Hepatocyte (in vitro differentiated cells): Measurements from ENCODE around the gene WDR59. TPM values are rescaled to one million over a fixed set of nuclear protein-coding genes. Genes with fewer than 3 reads are reported as not detected.

Experiments
- DNase-seq: peaks from one replicate; pipeline ENCODE4 v3.0.0-alpha.2; 2016; ENCODE audit warnings: low spot score
- H2AFZ ChIP-seq: fragments of 200-600 bp; sonication (generic); 2 replicates; pipeline ENCODE4 v1.6.0; 2016; ENCODE audit warnings: antibody characterized with exemption, mild to moderate bottlenecking
- H3K27ac ChIP-seq: fragments of 200-600 bp; sonication (generic); 2 replicates; pipeline ENCODE4 v1.5.1; 2016; ENCODE audit warnings: mild to moderate bottlenecking
- H3K27me3 ChIP-seq: fragments of 200-600 bp; sonication (generic); 2 replicates; pipeline ENCODE4 v1.6.1; 2016
- H3K36me3 ChIP-seq: fragments of 200-600 bp; sonication (generic); replicated peaks from 2 replicates; pipeline ENCODE4 v1.5.1; 2016; ENCODE audit warnings: low read depth; ENCODE audit not compliant: insufficient read depth
- H3K4me1 ChIP-seq: fragments of 200-600 bp; sonication (generic); 2 replicates; pipeline ENCODE4 v1.5.1; 2016; ENCODE audit warnings: mild to moderate bottlenecking, moderate library complexity; ENCODE audit not compliant: insufficient read depth
- H3K4me2 ChIP-seq: fragments of 200-600 bp; sonication (generic); 2 replicates; pipeline ENCODE4 v1.6.0; 2016
- H3K4me3 ChIP-seq: fragments of 200-600 bp; sonication (generic); 2 replicates; pipeline ENCODE4 v1.5.1; 2016; ENCODE audit warnings: mild to moderate bottlenecking
- H3K79me2 ChIP-seq: fragments of 200-600 bp; sonication (generic); 2 replicates; pipeline ENCODE4 v1.6.0; 2017; ENCODE audit warnings: mild to moderate bottlenecking
- H3K9me2 ChIP-seq: fragments of 200-600 bp; sonication (generic); replicated peaks from 2 replicates; pipeline ENCODE4 v1.6.0; 2017; ENCODE audit warnings: mild to moderate bottlenecking; ENCODE audit not compliant: insufficient read depth
- H3K9me3 ChIP-seq: fragments of 200-600 bp; sonication (generic); 2 replicates; pipeline ENCODE4 v1.5.1; 2016; ENCODE audit warnings: low read depth, mild to moderate bottlenecking
- H4K20me1 ChIP-seq: fragments of 200-600 bp; sonication (generic); 2 replicates; pipeline ENCODE4 v1.6.0; 2016; ENCODE audit warnings: mild to moderate bottlenecking; ENCODE audit not compliant: insufficient read depth, poor library complexity, severe bottlenecking
- CTCF ChIP-seq: fragments of 200-600 bp; sonication (generic); IDR thresholded peaks from 2 replicates; pipeline ENCODE4 v1.5.1; 2016; ENCODE audit warnings: antibody characterized with exemption, mild to moderate bottlenecking; ENCODE audit not compliant: poor library complexity
- EZH2 ChIP-seq: fragments of 200-600 bp; sonication (generic); IDR thresholded peaks from 2 replicates; pipeline ENCODE4 v1.6.1; 2016; ENCODE audit warnings: antibody characterized with exemption, mild to moderate bottlenecking, borderline replicate concordance
- EZH2phosphoT487 ChIP-seq: fragments of 200-600 bp; sonication (generic); IDR thresholded peaks from one replicate; pipeline ENCODE4 v1.6.1; 2018; ENCODE audit warnings: antibody characterized with exemption, mild to moderate bottlenecking, low read depth, moderate library complexity; ENCODE audit not compliant: unreplicated experiment, severe bottlenecking
- WGBS: methylation state at CpG from one replicate; pipeline ENCODE4 v1.1.6; 2016; ENCODE audit warnings: low lambda C conversion rate; ENCODE audit errors: missing lambda C conversion rate; 5-methylcytosine and 5-hydroxymethylcytosine counted together
- polyA plus RNA-seq: library from polyadenylated mRNA; unstranded; fragments of >200 nt; fragmentation: Nextera tagmentation; extraction: Ambion mirVana; gene quantifications from 2 replicates; pipeline ENCODE4 v1.2.1, GENCODE V29; 2016
- total RNA-seq: library from RNA; depleted of rRNA; stranded (reverse); fragments of >200 nt; gene quantifications from 2 replicates; pipeline ENCODE4 v1.2.3, GENCODE V29; 2014

Gene WDR59
- total and polyA plus RNA-seq, 2 experiments from 2014 or later: 32.8 to 35.7 TPM

- TF ChIP-seq EZH2 (no peak), EZH2phosphoT487 (no peak)
- Histone ChIP-seq H4K20me1 (no peaks in the 10 kb centered on the region), H3K4me1 (no peaks in the 10 kb centered on the region), H2AFZ (no peak overlapping the region), H3K9me3 (no peaks in the 10 kb centered on the region), H3K4me3 (no peak overlapping the region), H3K79me2 (no peaks in the 10 kb centered on the region), H3K36me3 (no peaks in the 10 kb centered on the region), H3K27ac (peak overlapping the region; percentile 45), H3K4me2 (peak overlapping the region; percentile 1), H3K27me3 (no peaks in the 10 kb centered on the region), H3K9me2 (no peaks in the 10 kb centered on the region)
- DNase-seq: no peak
- 74% methylated on average over 15 of the region's 15 CpGs for WGBS
These were observed 117.6 kb downstream of the WDR59 start for GRCh38 chr16:74867281-74867849.

GRCh38 chr16:74865922-74866598 is 118.9 kb downstream of the WDR59 start:
- no peak for TF ChIP-seq CTCF
- no peak for TF ChIP-seq EZH2phosphoT487
- TF ChIP-seq EZH2: no peak
- Histone ChIP-seq H4K20me1 (no peaks in the 10 kb centered on the region), H3K4me3 (no peak overlapping the region), H3K9me2 (no peaks in the 10 kb centered on the region), H3K79me2 (no peaks in the 10 kb centered on the region), H3K27me3 (no peaks in the 10 kb centered on the region), H3K4me2 (no peak overlapping the region), H2AFZ (no peak overlapping the region), H3K4me1 (no peaks in the 10 kb centered on the region), H3K36me3 (no peaks in the 10 kb centered on the region), H3K27ac (no peak overlapping the region), H3K9me3 (no peaks in the 10 kb centered on the region)
- no peak for DNase-seq
- WGBS: 39% methylated on average over 9 of the region's 12 CpGs

GRCh38 chr16:74862743-74863244 is 122.1 kb downstream of the WDR59 start:
- H3K9me2 ChIP-seq: no peaks in the 10 kb centered on the region
- no peaks in the 10 kb centered on the region for H3K27me3 ChIP-seq
- no peak overlapping the region for H3K4me2 ChIP-seq
- no peak overlapping the region for H2AFZ ChIP-seq
- H3K36me3 ChIP-seq: no peaks in the 10 kb centered on the region
- no peak overlapping the region for H3K27ac ChIP-seq
- no peaks in the 10 kb centered on the region for H3K4me1 ChIP-seq
- no peaks in the 10 kb centered on the region for H3K9me3 ChIP-seq
- 30% methylated on average over 10 of the region's 10 CpGs for whole genome bisulfite sequencing
- no peaks in the 10 kb centered on the region for H3K79me2 ChIP-seq
- TF ChIP-seq EZH2phosphoT487 (no peak), CTCF (peak; percentile 93)
- DNase-seq: peak; percentile 70
- no peak overlapping the region for H3K4me3 ChIP-seq
- no peaks in the 10 kb centered on the region for H4K20me1 ChIP-seq

DNA sequence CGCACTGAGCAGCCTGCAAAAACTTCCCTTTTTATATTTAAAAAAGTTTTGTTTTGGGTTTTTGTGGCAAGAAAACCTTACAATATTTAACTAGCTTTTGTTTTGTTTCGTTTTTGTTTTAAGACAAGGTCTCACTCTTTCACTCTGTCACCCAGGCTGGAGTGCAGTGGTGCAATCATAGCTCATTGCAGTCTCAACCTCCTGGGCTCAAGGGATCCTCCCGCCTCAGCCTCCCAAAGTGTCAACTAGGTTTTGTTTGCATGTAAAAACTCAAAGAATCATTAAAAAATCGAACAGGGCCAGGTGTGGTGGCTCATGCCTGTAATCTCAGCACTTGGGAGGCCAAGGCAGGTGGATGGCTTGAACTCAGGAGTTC is 132.4 kb downstream of the WDR59 start:
- no peaks in the 10 kb centered on the region for H3K27me3 ChIP-seq
- H3K9me3 ChIP-seq: no peaks in the 10 kb centered on the region
- H4K20me1 ChIP-seq: no peaks in the 10 kb centered on the region
- no peaks in the 10 kb centered on the region for H3K79me2 ChIP-seq
- 87% methylated on average over 4 of the region's 4 CpGs for WGBS
- H3K9me2 ChIP-seq: no peaks in the 10 kb centered on the region
- TF ChIP-seq EZH2 (no peak), EZH2phosphoT487 (no peak), CTCF (no peak)
- no peak overlapping the region for H3K27ac ChIP-seq
- no peaks in the 10 kb centered on the region for H3K36me3 ChIP-seq
- no peak overlapping the region for H3K4me2 ChIP-seq
- no peak for DNase-seq
- no peaks in the 10 kb centered on the region for H3K4me1 ChIP-seq
- H2AFZ ChIP-seq: no peak overlapping the region
- H3K4me3 ChIP-seq: no peak overlapping the region
